Limb (tissue), 2 donors: Measurements from ENCODE around the gene FAM20C.
"Not testable (repeated sequence)": the region's sequence is repeated elsewhere in the genome, so short reads cannot be mapped to it uniquely, and the experiment has no call there.

Experiments
- DNase-seq, 2 donors: peaks; one replicate each; pipeline ENCODE4 v3.0.0-alpha.2; 2016; ENCODE audit errors: extremely low spot score in 2 of 2

FAM20C gene

DNA sequence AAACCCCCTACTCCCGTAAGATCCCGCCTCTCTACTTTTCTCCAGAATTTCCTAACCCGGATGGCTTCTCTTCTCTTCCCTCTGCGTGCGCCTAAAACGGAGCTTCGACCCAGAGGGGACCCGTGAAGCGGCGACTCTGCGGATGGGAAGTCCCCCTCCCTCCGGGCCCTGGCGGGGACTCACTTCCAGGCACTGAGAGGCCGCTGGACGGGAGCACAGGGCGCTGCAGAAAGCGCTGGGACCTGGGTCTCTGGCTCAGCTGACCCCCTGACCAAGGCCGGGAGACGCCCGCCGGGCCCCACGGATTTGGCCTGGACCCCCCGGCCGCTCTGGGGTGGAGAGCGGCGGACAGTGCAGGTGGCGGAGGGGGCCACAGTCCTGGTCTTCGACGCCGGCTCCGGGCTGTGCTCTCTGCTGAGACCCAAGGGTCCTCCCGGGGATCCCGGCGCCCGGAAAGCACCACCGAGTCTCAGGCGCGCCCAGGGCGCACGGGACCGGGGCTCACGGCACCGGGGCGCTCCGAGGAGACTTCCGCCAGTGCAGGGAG lies 96.9 kb downstream of the FAM20C start:
- no peak for DNase-seq

DNA sequence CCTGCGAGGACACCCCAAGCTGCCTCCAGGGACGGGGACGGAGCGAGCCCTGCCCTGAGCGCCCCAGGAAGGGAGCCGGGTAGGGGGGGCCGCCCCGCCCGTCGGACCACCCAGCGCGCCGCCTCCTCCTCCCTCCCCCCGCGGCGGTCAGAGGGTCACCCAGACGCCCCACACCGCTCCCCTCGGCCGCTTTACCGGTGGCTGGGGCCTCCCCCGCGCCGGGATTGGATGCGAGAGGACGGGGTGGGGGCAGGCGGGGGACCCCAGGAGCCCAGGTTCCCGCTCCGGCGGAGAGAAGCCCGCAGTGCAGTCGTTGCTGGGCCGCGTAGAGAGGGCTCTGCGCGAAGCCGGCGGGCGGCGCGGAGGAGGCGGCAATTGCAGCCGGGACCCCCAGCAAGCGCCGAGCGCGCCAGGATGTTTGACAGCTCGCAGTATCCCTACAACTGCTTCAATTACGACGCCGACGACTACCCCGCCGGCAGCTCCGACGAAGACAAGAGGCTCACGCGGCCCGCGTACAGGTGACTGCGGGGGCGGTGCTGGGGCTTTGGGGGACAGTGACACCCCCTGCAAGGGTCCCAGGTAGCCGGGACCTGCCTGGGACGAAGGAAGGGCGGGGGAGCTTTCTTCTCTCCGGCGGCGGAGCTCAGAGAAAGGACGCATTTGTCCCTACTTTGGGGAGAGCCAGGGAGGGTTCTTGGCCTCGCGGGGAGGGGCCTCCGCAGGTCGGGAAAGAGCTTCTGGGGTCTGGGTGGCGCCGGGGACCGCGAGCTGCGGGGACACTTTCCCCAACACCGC lies 97.6 kb downstream of the FAM20C start, which contains the start of gene FOXL3:
Gene FOXL3, plus strand, starts transcription at position 415 of the 798 bp plus-strand sequence. Its CDS starts 0 bp downstream, at position 415.
- no peak for DNase-seq

DNA sequence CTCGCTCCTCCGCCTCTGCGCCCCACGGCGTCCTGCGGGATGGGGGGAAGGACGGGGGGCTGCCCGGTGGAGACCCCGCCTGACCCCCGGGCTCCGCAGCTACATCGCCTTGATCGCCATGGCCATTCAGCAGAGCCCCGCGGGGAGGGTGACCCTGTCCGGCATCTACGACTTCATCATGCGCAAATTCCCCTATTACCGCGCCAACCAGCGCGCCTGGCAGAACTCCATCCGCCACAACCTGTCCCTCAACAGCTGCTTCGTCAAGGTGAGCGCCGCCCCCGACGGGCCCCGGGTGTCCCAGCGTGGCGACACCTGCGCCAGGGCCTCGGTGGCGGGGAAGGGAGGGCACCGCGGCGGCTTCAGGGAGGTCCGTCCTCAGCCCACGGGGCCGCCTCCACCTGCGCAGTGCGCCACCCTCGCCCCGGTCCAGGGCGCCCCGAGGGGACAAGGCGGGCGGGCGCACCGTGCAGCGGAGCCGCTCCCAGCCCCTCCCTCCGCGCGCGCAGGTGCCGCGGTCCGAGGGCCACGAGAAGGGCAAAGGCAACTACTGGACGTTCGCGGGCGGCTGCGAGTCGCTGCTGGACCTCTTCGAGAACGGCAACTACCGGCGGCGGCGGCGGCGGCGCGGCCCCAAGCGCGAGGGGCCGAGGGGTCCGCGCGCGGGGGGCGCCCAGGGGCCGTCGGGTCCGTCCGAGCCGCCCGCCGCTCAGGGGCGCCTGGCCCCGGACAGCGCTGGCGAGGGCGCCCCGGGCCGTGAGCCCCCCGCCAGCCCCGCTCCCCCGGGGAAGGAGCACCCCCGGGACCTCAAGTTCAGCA lies 98.4 kb downstream of the FAM20C start:
- peak in 1 of 2 donors; percentile 29 for DNase-seq

DNA sequence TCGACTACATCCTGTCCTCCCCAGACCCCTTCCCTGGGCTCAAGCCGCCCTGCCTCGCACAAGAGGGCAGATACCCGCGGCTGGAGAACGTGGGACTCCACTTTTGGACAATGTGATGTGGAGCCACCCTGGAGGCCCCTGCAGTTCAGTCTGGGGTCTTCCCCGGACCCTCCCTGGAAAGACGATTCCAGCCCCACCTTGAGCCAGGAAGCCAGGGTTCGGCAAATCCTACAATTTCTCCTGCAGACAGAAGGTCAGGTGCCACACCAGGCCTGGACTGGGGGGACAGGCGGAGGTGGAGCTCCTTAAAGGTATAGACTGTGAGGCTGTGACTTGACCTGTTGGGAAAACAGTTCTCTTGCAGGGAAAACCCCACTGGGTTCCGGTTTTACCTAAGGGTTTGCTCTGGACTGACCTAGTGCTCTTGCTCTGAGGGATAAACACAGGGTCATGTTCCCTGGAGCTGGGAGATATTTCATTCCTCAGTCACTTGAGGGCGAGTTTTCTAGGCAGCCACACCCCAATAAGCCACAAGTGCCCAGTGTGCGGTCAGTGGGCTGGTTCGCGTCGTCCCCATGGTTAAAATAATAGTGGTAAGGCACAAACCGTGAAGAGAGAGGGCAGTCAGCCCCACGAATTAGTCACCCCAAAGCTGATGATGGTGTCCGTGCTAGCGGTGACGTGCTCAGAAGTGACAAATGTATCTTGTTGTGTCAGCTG lies 99.2 kb downstream of the FAM20C start:
- DNase-seq, result no peak

DNA sequence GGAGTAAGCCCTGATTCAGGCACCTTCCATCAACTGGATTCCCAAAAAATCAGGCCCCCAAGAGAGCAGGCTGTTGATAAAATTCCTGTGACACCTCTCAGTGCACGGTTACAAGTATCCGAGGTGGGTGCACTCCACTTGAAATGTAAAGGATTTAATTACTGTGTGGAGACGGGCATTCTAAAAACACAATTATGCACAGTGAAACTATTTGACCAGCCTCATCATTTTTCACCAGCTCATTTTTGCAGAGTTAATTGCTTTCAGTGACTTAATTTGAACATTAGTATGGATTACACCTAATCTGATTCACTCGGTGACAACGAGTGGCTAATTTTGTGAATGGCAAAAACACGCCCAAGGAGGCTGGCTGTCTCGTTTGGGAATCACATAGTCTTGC lies 99.9 kb downstream of the FAM20C start:
- DNase-seq, result no peak

DNA sequence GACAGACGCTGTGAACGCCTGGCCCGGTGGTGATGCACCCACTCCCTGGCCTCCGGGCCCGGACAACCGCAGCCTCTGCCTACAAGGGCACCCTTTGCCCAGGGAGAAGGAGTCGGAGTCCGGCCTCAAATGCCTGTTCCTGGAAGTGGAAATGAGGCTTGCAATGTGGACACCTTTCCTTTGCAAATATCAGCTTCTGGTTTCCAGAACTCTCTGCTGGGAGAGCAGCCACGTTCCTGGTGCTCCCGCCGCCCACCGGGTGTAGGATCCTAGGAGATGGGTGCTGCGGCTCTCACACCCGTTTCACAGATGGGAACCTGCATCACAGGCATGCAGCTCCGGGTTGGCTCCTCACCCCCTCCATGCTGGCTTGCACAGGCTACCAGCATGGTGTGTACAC lies 100.5 kb downstream of the FAM20C start:
- peak in 1 of 2 donors; percentile 21 for DNase-seq

DNA sequence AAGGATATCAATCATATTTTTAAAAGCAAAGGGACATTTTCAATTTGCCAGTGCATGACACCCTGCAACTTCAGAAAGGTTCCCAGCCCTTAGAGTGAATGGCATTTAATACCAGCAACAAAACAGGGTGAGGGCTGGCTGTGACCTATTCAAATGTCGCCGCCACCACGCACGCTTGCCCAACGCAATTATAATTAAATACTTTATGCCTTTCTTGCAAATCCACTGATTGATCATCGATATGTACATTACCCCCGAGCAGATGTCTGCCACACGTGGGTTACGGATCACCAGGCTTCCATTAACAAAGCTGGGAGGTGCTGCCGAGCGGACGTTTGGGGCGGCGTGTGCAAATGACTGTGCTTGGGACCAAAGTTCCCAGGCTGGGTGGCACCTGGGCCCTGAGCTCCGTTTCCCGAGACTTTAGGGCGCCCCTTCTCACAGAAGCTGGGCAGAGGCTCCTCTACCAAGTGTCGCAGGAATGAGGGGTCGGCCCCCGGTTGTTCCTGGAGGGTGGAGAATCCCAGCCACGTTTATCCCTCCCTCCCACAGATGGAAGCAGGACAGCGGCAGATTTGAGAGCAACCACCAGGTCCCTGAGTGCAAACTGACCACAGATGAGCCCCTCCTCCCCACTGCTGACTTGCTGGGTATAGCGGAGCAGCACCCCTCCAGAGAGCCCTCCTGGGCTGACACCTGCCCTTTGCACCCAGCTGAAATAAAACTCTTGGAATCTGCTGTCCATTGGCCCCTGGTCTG lies 101.5 kb downstream of the FAM20C start:
- DNase-seq, result peak in 1 of 2 donors; percentile 14

DNA sequence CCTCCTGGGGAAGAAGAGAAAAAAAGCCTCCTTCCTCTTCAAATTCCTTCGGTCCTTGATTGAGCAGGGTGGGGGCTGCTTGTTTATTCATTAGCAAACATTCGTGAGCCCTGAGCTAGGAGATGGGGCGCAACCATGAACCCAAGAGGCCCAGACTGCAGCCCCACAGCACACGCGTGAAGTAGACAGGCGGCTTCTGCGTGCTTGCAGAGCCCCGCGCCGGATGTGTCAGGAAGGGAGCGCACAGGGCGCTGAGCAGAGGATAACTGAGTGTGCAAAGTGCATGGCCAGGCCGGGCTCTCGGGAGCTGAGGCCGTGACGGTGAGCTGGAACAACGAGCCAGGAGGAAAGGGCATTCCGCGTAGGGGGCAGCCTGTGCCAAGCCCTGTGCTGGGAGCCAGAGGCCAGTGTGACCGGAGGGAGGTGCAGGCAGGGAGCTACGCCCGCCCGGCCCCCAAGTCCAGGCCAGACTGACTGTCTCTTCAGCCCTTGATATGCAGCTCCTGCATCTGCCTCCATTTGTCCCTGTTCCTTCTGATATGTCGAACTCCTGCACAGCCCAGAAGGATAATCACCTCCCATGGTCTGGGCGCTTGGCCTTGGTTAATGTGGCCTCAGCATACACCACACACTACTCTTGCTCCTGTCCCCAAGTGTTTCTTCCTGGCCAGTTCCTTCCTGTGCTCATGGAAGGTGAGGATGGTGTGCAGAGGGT lies 102.2 kb downstream of the FAM20C start:
- DNase-seq, result peak in 1 of 2 donors; percentile 22

- peak in 1 of 2 donors; percentile 26 for DNase-seq
Observed at GRCh38 chr7:295155-296154, 103.1 kb downstream of the FAM20C start.

- peak in 1 of 2 donors; percentile 16 for DNase-seq
Observed at GRCh38 chr7:296373-296945, 104.1 kb downstream of the FAM20C start.

DNA sequence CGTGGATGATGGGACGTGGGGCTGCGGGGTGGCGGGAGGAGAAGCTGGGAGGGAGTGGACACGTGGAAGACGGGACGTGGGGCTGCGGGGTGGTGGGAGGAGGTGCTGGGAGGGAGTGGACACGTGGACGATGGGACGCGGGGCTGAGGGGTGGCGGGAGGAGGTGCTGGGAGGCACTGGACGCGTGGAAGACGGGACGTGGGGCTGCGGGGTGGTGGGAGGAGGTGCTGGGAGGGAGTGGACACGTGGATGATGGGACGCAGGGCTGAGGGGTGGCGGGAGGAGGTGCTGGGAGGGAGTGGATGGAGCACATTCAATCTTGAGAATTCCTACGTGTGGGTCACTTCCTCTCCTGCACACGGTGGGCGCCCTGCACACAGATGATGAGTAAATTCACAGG lies 104.8 kb downstream of the FAM20C start:
- DNase-seq, result not testable (repeated sequence)

- peak in 1 of 2 donors; percentile 17 for DNase-seq
Observed at GRCh38 chr7:297611-298374, 105.4 kb downstream of the FAM20C start.

DNA sequence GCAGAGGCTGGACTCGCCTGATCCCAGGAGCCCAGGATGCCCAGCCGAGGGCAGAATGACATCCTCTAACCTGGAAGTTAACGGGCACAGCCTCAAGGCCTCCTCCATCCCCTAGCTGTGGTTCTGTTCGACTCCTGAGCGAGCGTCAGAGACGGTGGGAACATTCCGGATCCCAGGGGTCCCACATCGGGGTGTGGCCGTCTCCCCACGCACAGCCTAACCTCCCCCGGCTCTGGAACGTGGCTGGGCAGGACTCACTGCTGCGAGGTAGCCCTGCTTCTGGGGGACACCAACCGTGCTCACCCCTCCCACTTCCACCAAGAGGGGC lies 106.0 kb downstream of the FAM20C start:
- no peak for DNase-seq

GRCh38 chr7:298743-299142 lies 106.4 kb downstream of the FAM20C start:
- no peak for DNase-seq

GRCh38 chr7:299169-299568 lies 106.8 kb downstream of the FAM20C start:
- DNase-seq, result no peak

DNA sequence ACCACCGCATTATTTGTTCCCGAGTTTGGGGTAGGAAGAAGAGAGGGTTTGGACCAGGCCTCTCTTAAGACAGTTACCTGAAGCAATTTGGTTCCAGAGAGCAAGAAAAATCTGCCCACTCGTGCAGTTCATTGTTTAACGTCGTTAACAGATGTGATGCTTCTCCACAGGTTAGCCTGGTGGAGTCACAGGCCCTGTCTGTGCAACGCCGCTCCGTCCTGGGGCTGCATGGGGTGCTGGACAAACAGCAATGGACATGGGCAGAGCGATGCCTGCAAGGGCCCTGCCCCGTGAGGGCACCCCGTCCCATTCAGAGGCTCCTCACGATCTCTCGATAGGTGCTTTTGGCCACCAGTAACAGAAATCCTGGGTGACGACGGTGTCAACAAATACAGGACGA lies 107.3 kb downstream of the FAM20C start:
- no peak for DNase-seq

- no peak for DNase-seq
Observed at GRCh38 chr7:300048-300447, 107.7 kb downstream of the FAM20C start.
